ENCODE data around the gene STX18. TPM values are rescaled to one million over a fixed set of nuclear protein-coding genes. Genes with fewer than 3 reads are reported as not detected.

The STX18 gene
- total and polyA plus RNA-seq, 4 donors, result 10.2 to 17.1 (median 12.4) TPM

GRCh38 chr4:4408576-4409335 is 133.1 kb downstream of the STX18 start:
- Histone ChIP-seq H3K4me1 (ENCODE audit: control insufficient read depth in 4 of 4, insufficient read depth in 4 of 4, low read length in 3 of 4) (no peaks in the 10 kb centered on the region), H3K9me3 (ENCODE audit: control insufficient read depth in 4 of 4, low read length in 3 of 4) (no peaks in the 10 kb centered on the region), H3K27me3 (ENCODE audit: control insufficient read depth in 4 of 4, insufficient read depth in 4 of 4, low read length in 3 of 4) (no peaks in the 10 kb centered on the region), H3K36me3 (ENCODE audit: control insufficient read depth in 4 of 4, insufficient read depth in 3 of 4, low read depth in 1 of 4, low read length in 3 of 4) (no peaks in the 10 kb centered on the region), H3K27ac (ENCODE audit: low read depth in 1 of 2, low read length in 2 of 2) (no peak overlapping the region), H3K9ac (ENCODE audit: low read depth in 1 of 2, low read length in 2 of 2) (no peak overlapping the region), H3K4me3 (ENCODE audit: low read depth in 1 of 3, low read length in 3 of 3) (no peak overlapping the region)
- WGBS, result 72% methylated on average over 23 of the region's 23 CpGs
- TF ChIP-seq JUND (IDR thresholded peaks at IDR 0.05), result no peak
- TF ChIP-seq GABPA (IDR thresholded peaks at IDR 0.05 in 1 of 2, conservative IDR thresholded peaks at IDR 0.05 in 1 of 2), result no peak
- no peak for TF ChIP-seq NR2F2 (IDR thresholded peaks at IDR 0.05)
- no peak for TF ChIP-seq RXRA (IDR thresholded peaks at IDR 0.05)
- TF ChIP-seq YY1 (IDR thresholded peaks at IDR 0.05), result no peak
- TF ChIP-seq ATF3 (IDR thresholded peaks at IDR 0.05), result no peak
- no peak for TF ChIP-seq HNF4G (IDR thresholded peaks at IDR 0.05)
- no peak for TF ChIP-seq MAX (IDR thresholded peaks at IDR 0.05)
- DNase-seq (ENCODE audit: low spot score), result no peak

- Histone ChIP-seq H3K4me3 (ENCODE audit: low read depth in 1 of 3, low read length in 3 of 3) (no peak overlapping the region), H3K4me1 (ENCODE audit: control insufficient read depth in 4 of 4, insufficient read depth in 4 of 4, low read length in 3 of 4) (no peaks in the 10 kb centered on the region), H3K9ac (ENCODE audit: low read depth in 1 of 2, low read length in 2 of 2) (no peak overlapping the region), H3K9me3 (ENCODE audit: control insufficient read depth in 4 of 4, low read length in 3 of 4) (no peaks in the 10 kb centered on the region), H3K27me3 (ENCODE audit: control insufficient read depth in 4 of 4, insufficient read depth in 4 of 4, low read length in 3 of 4) (no peaks in the 10 kb centered on the region), H3K36me3 (ENCODE audit: control insufficient read depth in 4 of 4, insufficient read depth in 3 of 4, low read depth in 1 of 4, low read length in 3 of 4) (no peaks in the 10 kb centered on the region), H3K27ac (ENCODE audit: low read depth in 1 of 2, low read length in 2 of 2) (no peak overlapping the region)
- DNase-seq (ENCODE audit: low spot score), result no peak
- 69% methylated on average over 13 of the region's 13 CpGs for WGBS
- TF ChIP-seq ZBTB33 (IDR thresholded peaks at IDR 0.05) (no peak), GABPA (IDR thresholded peaks at IDR 0.05 in 1 of 2, conservative IDR thresholded peaks at IDR 0.05 in 1 of 2) (no peak), CTCF (IDR thresholded peaks at IDR 0.05; ENCODE audit: low read depth, low read length, missing input control) (no peak)
Observed at GRCh38 chr4:4408132-4408523, 133.7 kb downstream of the STX18 start.

GRCh38 chr4:4407299-4408131 is 134.3 kb downstream of the STX18 start:
- Histone ChIP-seq H3K9me3 (ENCODE audit: control insufficient read depth in 4 of 4, low read length in 3 of 4) (no peaks in the 10 kb centered on the region), H3K36me3 (ENCODE audit: control insufficient read depth in 4 of 4, insufficient read depth in 3 of 4, low read depth in 1 of 4, low read length in 3 of 4) (no peaks in the 10 kb centered on the region), H3K9ac (ENCODE audit: low read depth in 1 of 2, low read length in 2 of 2) (no peak overlapping the region), H3K4me3 (ENCODE audit: low read depth in 1 of 3, low read length in 3 of 3) (no peak overlapping the region), H3K27me3 (ENCODE audit: control insufficient read depth in 4 of 4, insufficient read depth in 4 of 4, low read length in 3 of 4) (no peaks in the 10 kb centered on the region), H3K27ac (ENCODE audit: low read depth in 1 of 2, low read length in 2 of 2) (no peak overlapping the region), H3K4me1 (ENCODE audit: control insufficient read depth in 4 of 4, insufficient read depth in 4 of 4, low read length in 3 of 4) (no peaks in the 10 kb centered on the region)
- no peak for DNase-seq (ENCODE audit: low spot score)
- no peak for TF ChIP-seq CTCF (IDR thresholded peaks at IDR 0.05; ENCODE audit: low read depth, low read length, missing input control)
- no peak for TF ChIP-seq ATF3 (IDR thresholded peaks at IDR 0.05)
- no peak for TF ChIP-seq GABPA (IDR thresholded peaks at IDR 0.05 in 1 of 2, conservative IDR thresholded peaks at IDR 0.05 in 1 of 2)
- TF ChIP-seq ZBTB33 (IDR thresholded peaks at IDR 0.05), result no peak
- no peak for TF ChIP-seq HNF4G (IDR thresholded peaks at IDR 0.05)
- TF ChIP-seq RXRA (IDR thresholded peaks at IDR 0.05), result no peak
- no peak for TF ChIP-seq TAF1 (conservative IDR thresholded peaks at IDR 0.05)
- TF ChIP-seq FOXA2 (IDR thresholded peaks at IDR 0.05), result no peak
- no peak for TF ChIP-seq FOXA1 (IDR thresholded peaks at IDR 0.05)
- TF ChIP-seq NR2F2 (IDR thresholded peaks at IDR 0.05), result no peak
- no peak for TF ChIP-seq HNF4A (conservative IDR thresholded peaks at IDR 0.05)
- WGBS, result 71% methylated on average over 19 of the region's 19 CpGs

Measured in liver (tissue), 9 donors.